Vagina (tissue), 2 donors: ENCODE measurements around the gene PPP4C.

ENCODE experiments used
- POLR2A ChIP-seq, 2 donors: fragments of 450-650 bp; IDR thresholded peaks; one replicate each; pipeline ENCODE4 v1.6.1; 2017; ENCODE audit warnings: antibody characterized with exemption in 2 of 2, mild to moderate bottlenecking in 2 of 2, moderate library complexity in 2 of 2
- POLR2AphosphoS5 ChIP-seq, 2 donors: sonication (generic); formaldehyde crosslinking; IDR thresholded peaks; one replicate each; pipeline ENCODE4 v1.9.0; 2017; ENCODE audit warnings: antibody characterized with exemption in 2 of 2, mild to moderate bottlenecking in 2 of 2, low read depth in 1 of 2; ENCODE audit not compliant: insufficient read depth in 1 of 2
- TF ChIP-seq, protein P1 (sequence below), 3 experiments: fragments of 450-650 bp in 2 of 3; fragments of 200-600 bp in 1 of 3; sonication (generic) in 1 of 3; IDR thresholded peaks; one replicate each; pipeline ENCODE4 v1.5.1; 2017 to 2019; ENCODE audit warnings: antibody characterized with exemption in 3 of 3, mild to moderate bottlenecking in 2 of 3, moderate library complexity in 2 of 3

GRCh38 chr16:30046588-30046987 is 29.2 kb upstream of the PPP4C start:
- TF ChIP-seq, protein P1, sequence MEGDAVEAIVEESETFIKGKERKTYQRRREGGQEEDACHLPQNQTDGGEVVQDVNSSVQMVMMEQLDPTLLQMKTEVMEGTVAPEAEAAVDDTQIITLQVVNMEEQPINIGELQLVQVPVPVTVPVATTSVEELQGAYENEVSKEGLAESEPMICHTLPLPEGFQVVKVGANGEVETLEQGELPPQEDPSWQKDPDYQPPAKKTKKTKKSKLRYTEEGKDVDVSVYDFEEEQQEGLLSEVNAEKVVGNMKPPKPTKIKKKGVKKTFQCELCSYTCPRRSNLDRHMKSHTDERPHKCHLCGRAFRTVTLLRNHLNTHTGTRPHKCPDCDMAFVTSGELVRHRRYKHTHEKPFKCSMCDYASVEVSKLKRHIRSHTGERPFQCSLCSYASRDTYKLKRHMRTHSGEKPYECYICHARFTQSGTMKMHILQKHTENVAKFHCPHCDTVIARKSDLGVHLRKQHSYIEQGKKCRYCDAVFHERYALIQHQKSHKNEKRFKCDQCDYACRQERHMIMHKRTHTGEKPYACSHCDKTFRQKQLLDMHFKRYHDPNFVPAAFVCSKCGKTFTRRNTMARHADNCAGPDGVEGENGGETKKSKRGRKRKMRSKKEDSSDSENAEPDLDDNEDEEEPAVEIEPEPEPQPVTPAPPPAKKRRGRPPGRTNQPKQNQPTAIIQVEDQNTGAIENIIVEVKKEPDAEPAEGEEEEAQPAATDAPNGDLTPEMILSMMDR (IDR thresholded peaks at IDR 0.05) = no peak
- TF ChIP-seq POLR2A (IDR thresholded peaks at IDR 0.05) = no peak
- no peak for TF ChIP-seq POLR2AphosphoS5 (IDR thresholded peaks at IDR 0.05; ENCODE audit: insufficient read depth in 1 of 2, low read depth in 1 of 2)
